K562 (cell line): ENCODE measurements around the gene TRIM25. TPM values are rescaled to one million over a fixed set of nuclear protein-coding genes. Genes with fewer than 3 reads are reported as not detected.

ENCODE experiments used
- C11orf30 ChIP-seq: fragments of 450-650 bp; IDR thresholded peaks from 2 replicates; pipeline ENCODE4 v1.6.1; 2016; ENCODE audit warnings: low read depth, mild to moderate bottlenecking
- CBX2 ChIP-seq: fragments of 200-600 bp; sonication (generic); IDR thresholded peaks from one replicate; pipeline ENCODE4 v1.6.1; 2012; ENCODE audit warnings: mild to moderate bottlenecking, low read length, inconsistent platforms; ENCODE audit not compliant: insufficient read depth, poor library complexity, severe bottlenecking
- CHD2 ChIP-seq: IDR thresholded peaks from 2 replicates; pipeline ENCODE4 v1.6.1; 2011; ENCODE audit warnings: low read depth, low read length
- ELF1 ChIP-seq: fragments of 200-800 bp; sonication (Bioruptor generic); IDR thresholded peaks from 2 replicates; pipeline ENCODE4 v1.6.1; 2016; ENCODE audit warnings: missing genetic modification characterization, missing compliant biosample characterization
- FOXA3 ChIP-seq, 2 experiments: fragments of 450-650 bp in 1 of 2; sonication (generic) in 1 of 2; formaldehyde crosslinking; IDR thresholded peaks in 1 of 2; conservative IDR thresholded peaks in 1 of 2; 2 replicates each; pipeline versions ENCODE4 v1.4.0 to v1.8.0; 2020 to 2022; ENCODE audit warnings: mild to moderate bottlenecking in 2 of 2, missing genetic modification reagents in 1 of 2
- GABPA ChIP-seq: fragments of 200-800 bp; sonication (Bioruptor generic); conservative IDR thresholded peaks from 2 replicates; pipeline ENCODE4 v1.6.1; 2016; ENCODE audit warnings: low read depth, missing genetic modification characterization, missing compliant biosample characterization
- HOXB6 ChIP-seq: fragments of 250-450 bp; sonication (Bioruptor Pico); IDR thresholded peaks from 2 replicates; pipeline ENCODE4 v1.5.1; 2022; ENCODE audit warnings: mild to moderate bottlenecking, borderline replicate concordance
- MCM2 ChIP-seq: fragments of 450-650 bp; IDR thresholded peaks from 2 replicates; pipeline ENCODE4 v1.6.1; 2017; ENCODE audit warnings: low read depth, mild to moderate bottlenecking
- NBN ChIP-seq: fragments of 450-650 bp; IDR thresholded peaks from 2 replicates; pipeline ENCODE4 v1.6.1; 2016; ENCODE audit warnings: low read depth, mild to moderate bottlenecking
- NFE2L1 ChIP-seq: fragments of 450-650 bp; IDR thresholded peaks from 2 replicates; pipeline ENCODE4 v1.6.1; 2016; ENCODE audit warnings: missing genetic modification characterization, low read depth, mild to moderate bottlenecking, missing compliant biosample characterization, moderate library complexity, borderline replicate concordance
- PURB ChIP-seq: sonication (generic); formaldehyde crosslinking; IDR thresholded peaks from 2 replicates; pipeline ENCODE4 v1.9.0; 2021; ENCODE audit warnings: low read depth, mild to moderate bottlenecking, missing genetic modification reagents
- RBM22 ChIP-seq: fragments of 200-400 bp; formaldehyde crosslinking; IDR thresholded peaks from 2 replicates; pipeline ENCODE4 v1.6.1; 2018; ENCODE audit warnings: low read length, low read depth; ENCODE audit not compliant: poor library complexity, severe bottlenecking
- ZEB2 ChIP-seq: fragments of 450-650 bp; IDR thresholded peaks from 2 replicates; pipeline ENCODE4 v1.6.1; 2016
- ZFP30 ChIP-seq: fragments of 250-450 bp; sonication (Bioruptor Pico); IDR thresholded peaks from 2 replicates; pipeline ENCODE4 v1.8.0; 2022; ENCODE audit warnings: moderate library complexity, mild to moderate bottlenecking, inconsistent platforms, borderline replicate concordance
- ZKSCAN3 ChIP-seq: fragments of 250-450 bp; sonication (Bioruptor Pico); IDR thresholded peaks from 2 replicates; pipeline ENCODE4 v1.4.0; 2020
- polyA plus RNA-seq, 8 experiments: library from polyadenylated mRNA; depleted of rRNA in 4 of 8; stranded (reverse) in 5 of 8; unstranded in 3 of 8; fragments of >200 nt; fragmentation: Nextera tagmentation in 2 of 8; fragmentation: Illumina TruSeq in 1 of 8; extraction: Ambion mirVana in 2 of 8; extraction: Trizol in 1 of 8; gene quantifications; 2 replicates each; pipeline versions ENCODE4 v1.2.1 to v1.2.3, GENCODE V29; 2011 to 2014; ENCODE audit warnings: inconsistent platforms in 1 of 8, missing spikeins in 1 of 8
- total RNA-seq, 7 experiments: library from RNA; depleted of rRNA in 6 of 7; stranded (reverse); fragments of >200 nt in 6 of 7; fragmentation: Illumina TruSeq in 2 of 7; extraction: Trizol in 2 of 7; gene quantifications; 2 replicates each; pipeline versions ENCODE4 v1.2.1 to v1.2.3, GENCODE V29; 2011 to 2021; ENCODE audit warnings: low replicate concordance in 1 of 7
- TF ChIP-seq, protein P1 (sequence below): fragments of 250-450 bp; sonication (Bioruptor Pico); IDR thresholded peaks from 2 replicates; pipeline ENCODE4 v1.5.0; 2020; ENCODE audit warnings: mild to moderate bottlenecking
- TF ChIP-seq, protein P2 (sequence below), 2 experiments: IDR thresholded peaks; 2 replicates each; pipeline ENCODE4 v1.6.1; 2011; ENCODE audit warnings: borderline replicate concordance in 1 of 2, control low read depth in 1 of 2, low read depth in 1 of 2, low read length in 1 of 2, mild to moderate bottlenecking in 1 of 2, mixed read lengths in 1 of 2, moderate library complexity in 1 of 2; ENCODE audit not compliant: insufficient read depth in 1 of 2, insufficient read length in 1 of 2, poor library complexity in 1 of 2, severe bottlenecking in 1 of 2; ENCODE audit errors: extremely low read depth in 1 of 2
- TF ChIP-seq, protein P3 (sequence below), 2 experiments: IDR thresholded peaks in 1 of 2; conservative IDR thresholded peaks in 1 of 2; 2 replicates each; pipeline ENCODE4 v1.6.1; 2016; ENCODE audit warnings: low read depth in 2 of 2, mild to moderate bottlenecking in 1 of 2, missing compliant biosample characterization in 1 of 2, missing genetic modification characterization in 1 of 2, moderate library complexity in 1 of 2
- TF ChIP-seq, protein P4 (sequence below): fragments of 450-650 bp; formaldehyde crosslinking; IDR thresholded peaks from 2 replicates; pipeline ENCODE4 v1.4.0; 2020; ENCODE audit warnings: mild to moderate bottlenecking, moderate library complexity

The TRIM25 gene
- total and polyA plus RNA-seq, 9 of the 15 experiments (the other 6 are each of a cell fraction or from before 2014, with no cell fraction given) = 5.9 to 49.5 (median 24.5) TPM

DNA sequence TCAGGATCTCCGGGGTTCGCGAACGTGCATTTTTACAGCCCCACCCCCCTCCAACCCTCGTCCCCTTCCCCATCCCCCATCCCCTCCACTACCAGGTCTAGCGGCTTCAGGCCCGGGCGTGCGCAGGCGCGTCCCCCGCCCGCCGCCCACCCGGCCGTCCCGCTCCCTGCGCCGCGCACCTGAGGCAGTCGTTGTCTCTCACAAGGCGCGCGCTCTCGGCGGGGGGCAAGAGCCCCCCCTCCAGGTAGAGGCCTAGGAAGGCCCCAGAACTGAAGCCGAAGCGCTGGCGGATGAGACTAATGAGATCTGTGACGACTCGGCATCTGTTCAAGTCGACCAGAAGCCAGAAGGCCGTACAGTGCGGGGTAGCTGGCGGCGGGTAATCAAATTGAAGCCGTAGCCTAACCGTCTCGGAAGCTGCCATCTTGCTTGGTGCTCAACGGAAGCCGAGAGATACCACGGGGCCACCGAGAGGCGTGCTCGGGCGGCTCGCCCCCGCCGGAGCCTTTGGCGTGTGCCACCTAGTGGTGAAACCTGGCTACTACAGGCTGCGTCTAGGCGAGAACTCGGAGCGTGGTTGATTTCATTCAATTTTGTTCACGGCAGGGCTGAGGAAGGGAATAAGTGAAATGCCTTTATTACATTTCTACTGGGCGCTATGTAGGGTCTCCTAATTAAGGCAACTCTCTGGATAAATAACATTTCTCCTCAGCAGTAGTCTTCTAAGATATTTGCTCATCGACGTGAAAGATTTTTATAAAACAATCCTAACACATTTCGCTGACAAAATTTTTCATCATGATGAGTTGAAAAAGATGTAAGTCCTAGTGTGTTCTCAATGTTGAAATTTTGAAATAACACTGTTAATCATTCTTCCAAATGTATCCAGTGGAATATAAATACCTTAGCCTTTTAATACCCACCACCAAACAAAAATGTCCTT, 47.0 kb upstream of the TRIM25 start, which contains the start of gene COIL (continued):
- TF ChIP-seq, protein P1, sequence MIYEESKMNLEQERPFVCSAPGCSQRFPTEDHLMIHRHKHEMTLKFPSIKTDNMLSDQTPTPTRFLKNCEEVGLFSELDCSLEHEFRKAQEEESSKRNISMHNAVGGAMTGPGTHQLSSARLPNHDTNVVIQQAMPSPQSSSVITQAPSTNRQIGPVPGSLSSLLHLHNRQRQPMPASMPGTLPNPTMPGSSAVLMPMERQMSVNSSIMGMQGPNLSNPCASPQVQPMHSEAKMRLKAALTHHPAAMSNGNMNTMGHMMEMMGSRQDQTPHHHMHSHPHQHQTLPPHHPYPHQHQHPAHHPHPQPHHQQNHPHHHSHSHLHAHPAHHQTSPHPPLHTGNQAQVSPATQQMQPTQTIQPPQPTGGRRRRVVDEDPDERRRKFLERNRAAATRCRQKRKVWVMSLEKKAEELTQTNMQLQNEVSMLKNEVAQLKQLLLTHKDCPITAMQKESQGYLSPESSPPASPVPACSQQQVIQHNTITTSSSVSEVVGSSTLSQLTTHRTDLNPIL = no peak
- TF ChIP-seq, protein P2, sequence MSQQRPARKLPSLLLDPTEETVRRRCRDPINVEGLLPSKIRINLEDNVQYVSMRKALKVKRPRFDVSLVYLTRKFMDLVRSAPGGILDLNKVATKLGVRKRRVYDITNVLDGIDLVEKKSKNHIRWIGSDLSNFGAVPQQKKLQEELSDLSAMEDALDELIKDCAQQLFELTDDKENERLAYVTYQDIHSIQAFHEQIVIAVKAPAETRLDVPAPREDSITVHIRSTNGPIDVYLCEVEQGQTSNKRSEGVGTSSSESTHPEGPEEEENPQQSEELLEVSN (IDR thresholded peaks at IDR 0.05; ENCODE audit: borderline replicate concordance in 1 of 2, extremely low read depth in 1 of 2, insufficient read depth in 1 of 2, insufficient read length in 1 of 2, low read depth in 1 of 2, low read length in 1 of 2, poor library complexity in 1 of 2, severe bottlenecking in 1 of 2) = peak in 1 of 2 experiments; percentile 66
- TF ChIP-seq FOXA3 (CRISPR knock-in tag; conservative IDR thresholded peaks at IDR 0.05 in 1 of 2, IDR thresholded peaks at IDR 0.05 in 1 of 2) (no peak), ELF1 (no peak), CBX2 (no peak), NBN (peak; percentile 77), NFE2L1 (no peak), C11orf30 (peak; percentile 92), ZEB2 (peak; percentile 47; the same call in 1 of the 2 replicates), RBM22 (no peak), ZFP30 (CRISPR knock-in tag) (no peak), HOXB6 (CRISPR knock-in tag) (no peak), ZKSCAN3 (CRISPR knock-in tag) (no peak), PURB (CRISPR knock-in tag) (no peak), CHD2 (0 out of 2 replicates have a peak, but pooled peaks have one; percentile 9), GABPA (tag) (peak; percentile 54; the same call in 1 of the 2 replicates), MCM2 (no peak)
- TF ChIP-seq, protein P3, sequence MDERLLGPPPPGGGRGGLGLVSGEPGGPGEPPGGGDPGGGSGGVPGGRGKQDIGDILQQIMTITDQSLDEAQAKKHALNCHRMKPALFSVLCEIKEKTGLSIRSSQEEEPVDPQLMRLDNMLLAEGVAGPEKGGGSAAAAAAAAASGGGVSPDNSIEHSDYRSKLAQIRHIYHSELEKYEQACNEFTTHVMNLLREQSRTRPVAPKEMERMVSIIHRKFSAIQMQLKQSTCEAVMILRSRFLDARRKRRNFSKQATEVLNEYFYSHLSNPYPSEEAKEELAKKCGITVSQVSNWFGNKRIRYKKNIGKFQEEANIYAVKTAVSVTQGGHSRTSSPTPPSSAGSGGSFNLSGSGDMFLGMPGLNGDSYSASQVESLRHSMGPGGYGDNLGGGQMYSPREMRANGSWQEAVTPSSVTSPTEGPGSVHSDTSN (CRISPR knock-in tag; IDR thresholded peaks at IDR 0.05; ENCODE audit: low read depth) = no peak
- TF ChIP-seq, protein P3 (tag; conservative IDR thresholded peaks at IDR 0.05; ENCODE audit: low read depth) = no peak
- TF ChIP-seq, protein P4, sequence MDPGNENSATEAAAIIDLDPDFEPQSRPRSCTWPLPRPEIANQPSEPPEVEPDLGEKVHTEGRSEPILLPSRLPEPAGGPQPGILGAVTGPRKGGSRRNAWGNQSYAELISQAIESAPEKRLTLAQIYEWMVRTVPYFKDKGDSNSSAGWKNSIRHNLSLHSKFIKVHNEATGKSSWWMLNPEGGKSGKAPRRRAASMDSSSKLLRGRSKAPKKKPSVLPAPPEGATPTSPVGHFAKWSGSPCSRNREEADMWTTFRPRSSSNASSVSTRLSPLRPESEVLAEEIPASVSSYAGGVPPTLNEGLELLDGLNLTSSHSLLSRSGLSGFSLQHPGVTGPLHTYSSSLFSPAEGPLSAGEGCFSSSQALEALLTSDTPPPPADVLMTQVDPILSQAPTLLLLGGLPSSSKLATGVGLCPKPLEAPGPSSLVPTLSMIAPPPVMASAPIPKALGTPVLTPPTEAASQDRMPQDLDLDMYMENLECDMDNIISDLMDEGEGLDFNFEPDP (CRISPR knock-in tag) = no peak
